ENCODE measurements around the gene MCU. TPM values are rescaled to one million over a fixed set of nuclear protein-coding genes. Genes with fewer than 3 reads are reported as not detected.
A peak's percentile ranks its signal among the peaks of the same experiment; 100 is the strongest.
"Not testable (repeated sequence)": the region's sequence is repeated elsewhere in the genome, so short reads cannot be mapped to it uniquely, and the experiment has no call there.

Gene MCU
- total RNA-seq, 1 experiment from 2014 or later = 18.7 TPM

GRCh38 chr10:72736828-72737220 lies 44.9 kb downstream of the MCU start:
- Histone ChIP-seq H3K4me1 (ENCODE audit: insufficient read depth, low read length, poor library complexity, severe bottlenecking) (peaks cover 16% of the 10 kb centered on the region), H3K9me3 (ENCODE audit: low read depth, low read length, poor library complexity, severe bottlenecking) (no peaks in the 10 kb centered on the region), H3K27ac (ENCODE audit: low read depth, low read length, poor library complexity, severe bottlenecking) (no peak overlapping the region), H3K27me3 (replicated peaks; ENCODE audit: insufficient read depth, low read depth, low read length, poor library complexity) (no peaks in the 10 kb centered on the region), H3K4me3 (ENCODE audit: low read depth, low read length, poor library complexity, severe bottlenecking) (no peak overlapping the region), H3K36me3 (ENCODE audit: insufficient read depth, low read length, poor library complexity, severe bottlenecking) (no peaks in the 10 kb centered on the region)
- no peak for DNase-seq (ENCODE audit: low spot score)
- no TSS peak for BruUV-seq (replicated peaks)
- intact Hi-C loops (cut with micrococcal nuclease; ENCODE audit: unreplicated experiment) = no loop called here
- ChIA-PET POLR2A (ENCODE audit: low non-redundant PET) (no interaction called here), CTCF (interaction anchor here (0.6 kb wide), 1 partner anchor 326 kb away, joined by 3 read pairs; no protein-coding TSS in a partner anchor)
- TF ChIP-seq CTCF (conservative IDR thresholded peaks at IDR 0.05; ENCODE audit: low read depth, low read length) = no peak
- no peak for TF ChIP-seq EZH2 (IDR thresholded peaks at IDR 0.05; ENCODE audit: borderline replicate concordance, low read depth, low read length, poor library complexity, severe bottlenecking)

- intact Hi-C loops (cut with micrococcal nuclease; ENCODE audit: unreplicated experiment); H3K27me3 ChIP-seq (replicated peaks; ENCODE audit: insufficient read depth, low read depth, low read length, poor library complexity); H3K36me3 ChIP-seq (ENCODE audit: insufficient read depth, low read length, poor library complexity, severe bottlenecking); CTCF ChIA-PET; H3K27ac ChIP-seq (ENCODE audit: low read depth, low read length, poor library complexity, severe bottlenecking); H3K4me3 ChIP-seq (ENCODE audit: low read depth, low read length, poor library complexity, severe bottlenecking); H3K9me3 ChIP-seq (ENCODE audit: low read depth, low read length, poor library complexity, severe bottlenecking); DNase-seq (ENCODE audit: low spot score); BruUV-seq (replicated peaks); POLR2A ChIA-PET (ENCODE audit: low non-redundant PET): not testable (repeated sequence)
- peaks cover 16% of the 10 kb centered on the region for H3K4me1 ChIP-seq (ENCODE audit: insufficient read depth, low read length, poor library complexity, severe bottlenecking)
These were observed 45.4 kb downstream of the MCU start for GRCh38 chr10:72737357-72737756.

GRCh38 chr10:72738486-72738885 lies 46.5 kb downstream of the MCU start:
- no peak for TF ChIP-seq CTCF (conservative IDR thresholded peaks at IDR 0.05; ENCODE audit: low read depth, low read length)
- no peak for TF ChIP-seq EZH2 (IDR thresholded peaks at IDR 0.05; ENCODE audit: borderline replicate concordance, low read depth, low read length, poor library complexity, severe bottlenecking)

GRCh38 chr10:72740528-72740927 lies 48.6 kb downstream of the MCU start:
- H3K4me3 ChIP-seq (ENCODE audit: low read depth, low read length, poor library complexity, severe bottlenecking) = no peak overlapping the region
- no peak for TF ChIP-seq EZH2 (IDR thresholded peaks at IDR 0.05; ENCODE audit: borderline replicate concordance, low read depth, low read length, poor library complexity, severe bottlenecking)
- TF ChIP-seq CTCF (conservative IDR thresholded peaks at IDR 0.05; ENCODE audit: low read depth, low read length) = no peak
- ChIA-PET CTCF (no interaction called here), POLR2A (ENCODE audit: low non-redundant PET) (no interaction called here)
- no peaks in the 10 kb centered on the region for H3K27me3 ChIP-seq (replicated peaks; ENCODE audit: insufficient read depth, low read depth, low read length, poor library complexity)
- no TSS peak for BruUV-seq (replicated peaks)
- peak; percentile 83 for DNase-seq (ENCODE audit: low spot score)
- H3K36me3 ChIP-seq (ENCODE audit: insufficient read depth, low read length, poor library complexity, severe bottlenecking) = no peaks in the 10 kb centered on the region
- intact Hi-C loops (cut with micrococcal nuclease; ENCODE audit: unreplicated experiment) = no loop called here
- H3K9me3 ChIP-seq (ENCODE audit: low read depth, low read length, poor library complexity, severe bottlenecking) = no peaks in the 10 kb centered on the region
- peaks cover 19% of the 10 kb centered on the region for H3K4me1 ChIP-seq (ENCODE audit: insufficient read depth, low read length, poor library complexity, severe bottlenecking)
- no peak overlapping the region for H3K27ac ChIP-seq (ENCODE audit: low read depth, low read length, poor library complexity, severe bottlenecking)

More at GRCh38 chr10:72738486-72738885, 46.5 kb downstream of the MCU start:
- Histone ChIP-seq H3K36me3 (ENCODE audit: insufficient read depth, low read length, poor library complexity, severe bottlenecking) (no peaks in the 10 kb centered on the region), H3K27me3 (replicated peaks; ENCODE audit: insufficient read depth, low read depth, low read length, poor library complexity) (no peaks in the 10 kb centered on the region), H3K4me1 (ENCODE audit: insufficient read depth, low read length, poor library complexity, severe bottlenecking) (peaks cover 16% of the 10 kb centered on the region), H3K4me3 (ENCODE audit: low read depth, low read length, poor library complexity, severe bottlenecking) (no peak overlapping the region), H3K27ac (ENCODE audit: low read depth, low read length, poor library complexity, severe bottlenecking) (no peak overlapping the region), H3K9me3 (ENCODE audit: low read depth, low read length, poor library complexity, severe bottlenecking) (no peaks in the 10 kb centered on the region)
- no peak for DNase-seq (ENCODE audit: low spot score)
- ChIA-PET CTCF (no interaction called here), POLR2A (ENCODE audit: low non-redundant PET) (no interaction called here)
- intact Hi-C loops (cut with micrococcal nuclease; ENCODE audit: unreplicated experiment) = no loop called here
- no TSS peak for BruUV-seq (replicated peaks)

Data from A673 (cell line).